ENCODE measurements around the gene MMRN1. TPM values are rescaled to one million over a fixed set of nuclear protein-coding genes. Genes with fewer than 3 reads are reported as not detected.
"Not testable (repeated sequence)": the region's sequence is repeated elsewhere in the genome, so short reads cannot be mapped to it uniquely, and the experiment has no call there.

The MMRN1 gene
- total and polyA plus RNA-seq, 2 experiments from 2014 or later, result not detected

DNA sequence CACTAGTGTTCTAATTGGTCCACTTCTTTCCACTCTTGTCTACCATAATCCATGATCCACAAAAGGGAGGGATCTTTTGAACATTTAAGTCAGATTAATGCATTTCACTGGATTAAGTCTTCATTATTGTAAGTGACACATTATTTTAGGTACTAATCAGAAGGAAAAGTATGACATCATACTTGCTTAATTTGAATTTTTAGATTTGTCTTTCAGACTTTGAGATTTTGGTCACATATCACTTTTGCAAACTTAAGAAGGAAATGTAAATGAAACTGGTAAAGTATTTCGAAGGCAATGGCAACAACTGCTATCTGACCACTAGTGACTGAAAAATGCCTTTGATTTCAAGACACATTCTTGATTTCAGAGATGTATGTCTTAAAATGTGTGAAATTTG lies 5.2 kb downstream of the MMRN1 start:
- Histone ChIP-seq H3K27ac (ENCODE audit: low read depth) (no peak overlapping the region), H3K4me1 (ENCODE audit: insufficient read depth) (no peaks in the 10 kb centered on the region), H2AFZ (no peak overlapping the region), H3K4me2 (no peak overlapping the region), H3K36me3 (ENCODE audit: insufficient read depth) (no peaks in the 10 kb centered on the region), H3F3A (replicated peaks; ENCODE audit: low read depth) (no peaks in the 10 kb centered on the region), H3K4me3 (no peak overlapping the region), H3K27me3 (ENCODE audit: insufficient read depth) (no peaks in the 10 kb centered on the region), H3K79me2 (replicated peaks; ENCODE audit: insufficient read depth) (no peaks in the 10 kb centered on the region), H3K9me2 (ENCODE audit: insufficient read depth) (no peaks in the 10 kb centered on the region), H4K20me1 (replicated peaks; ENCODE audit: insufficient read depth) (no peaks in the 10 kb centered on the region)
- Mint-ChIP-seq H3K27me3 (ENCODE audit: insufficient read depth, low read depth, poor library complexity) (no peaks in the 10 kb centered on the region), H3K4me1 (no peaks in the 10 kb centered on the region; the same call in 2 of the 3 replicates), H3K4me3 (no peak overlapping the region), H3K36me3 (ENCODE audit: low read depth) (no peaks in the 10 kb centered on the region), H3K9me3 (no peaks in the 10 kb centered on the region), H3K27ac (no peak overlapping the region)
- ATAC-seq, result no peak
- no peak for DNase-seq (ENCODE audit: low spot score)
- no peak for TF ChIP-seq CREB1 (CRISPR knock-in tag; IDR thresholded peaks at IDR 0.05; ENCODE audit: low read depth)
- no peak for TF ChIP-seq EZH2phosphoT487 (IDR thresholded peaks at IDR 0.05; ENCODE audit: unreplicated experiment)
- no peak for TF ChIP-seq NANOG (IDR thresholded peaks at IDR 0.05; ENCODE audit: borderline replicate concordance)

DNA sequence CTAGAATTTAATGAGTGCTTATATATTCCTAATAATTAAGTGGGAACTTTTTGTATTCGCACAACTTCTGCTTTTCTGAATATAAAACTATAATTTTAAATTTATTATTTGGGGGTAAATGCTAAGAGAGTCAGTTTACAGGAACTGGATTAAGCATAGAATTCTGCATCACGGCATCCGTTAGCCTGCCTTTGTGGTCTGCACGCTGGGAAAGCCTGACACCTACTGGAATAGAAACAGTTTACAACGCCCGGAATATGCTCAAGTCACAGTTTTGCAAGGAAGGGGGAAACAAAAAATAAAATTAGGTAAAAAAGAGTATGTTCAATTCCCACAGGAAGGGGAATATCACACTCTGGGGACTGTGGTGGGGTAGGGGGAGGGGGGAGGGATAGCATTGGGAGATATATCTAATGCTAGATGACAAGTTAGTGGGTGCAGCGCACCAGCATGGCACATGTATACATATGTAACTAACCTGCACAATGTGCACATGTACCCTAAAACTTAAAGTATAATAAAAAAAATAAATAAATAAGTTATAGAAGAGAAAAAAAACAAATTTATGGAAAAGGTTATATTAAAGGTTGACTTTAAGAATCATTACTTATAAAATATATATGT lies 7.3 kb downstream of the MMRN1 start:
- not testable (repeated sequence) for H3K27ac ChIP-seq (ENCODE audit: low read depth); H2AFZ ChIP-seq; H3K4me2 ChIP-seq; H3K4me1 Mint-ChIP-seq; H3K36me3 ChIP-seq (ENCODE audit: insufficient read depth); H3K4me3 Mint-ChIP-seq; H3K79me2 ChIP-seq (replicated peaks; ENCODE audit: insufficient read depth); H3K4me1 ChIP-seq (ENCODE audit: insufficient read depth); H3F3A ChIP-seq (replicated peaks; ENCODE audit: low read depth); H4K20me1 ChIP-seq (replicated peaks; ENCODE audit: insufficient read depth); H3K27ac Mint-ChIP-seq; H3K36me3 Mint-ChIP-seq (ENCODE audit: low read depth); H3K27me3 ChIP-seq (ENCODE audit: insufficient read depth); H3K9me3 Mint-ChIP-seq; H3K27me3 Mint-ChIP-seq (ENCODE audit: insufficient read depth, low read depth, poor library complexity); H3K4me3 ChIP-seq; H3K9me2 ChIP-seq (ENCODE audit: insufficient read depth)
- DNase-seq (ENCODE audit: low spot score) (peak; percentile 82), ATAC-seq (peak; percentile 81)
- TF ChIP-seq, protein P1, sequence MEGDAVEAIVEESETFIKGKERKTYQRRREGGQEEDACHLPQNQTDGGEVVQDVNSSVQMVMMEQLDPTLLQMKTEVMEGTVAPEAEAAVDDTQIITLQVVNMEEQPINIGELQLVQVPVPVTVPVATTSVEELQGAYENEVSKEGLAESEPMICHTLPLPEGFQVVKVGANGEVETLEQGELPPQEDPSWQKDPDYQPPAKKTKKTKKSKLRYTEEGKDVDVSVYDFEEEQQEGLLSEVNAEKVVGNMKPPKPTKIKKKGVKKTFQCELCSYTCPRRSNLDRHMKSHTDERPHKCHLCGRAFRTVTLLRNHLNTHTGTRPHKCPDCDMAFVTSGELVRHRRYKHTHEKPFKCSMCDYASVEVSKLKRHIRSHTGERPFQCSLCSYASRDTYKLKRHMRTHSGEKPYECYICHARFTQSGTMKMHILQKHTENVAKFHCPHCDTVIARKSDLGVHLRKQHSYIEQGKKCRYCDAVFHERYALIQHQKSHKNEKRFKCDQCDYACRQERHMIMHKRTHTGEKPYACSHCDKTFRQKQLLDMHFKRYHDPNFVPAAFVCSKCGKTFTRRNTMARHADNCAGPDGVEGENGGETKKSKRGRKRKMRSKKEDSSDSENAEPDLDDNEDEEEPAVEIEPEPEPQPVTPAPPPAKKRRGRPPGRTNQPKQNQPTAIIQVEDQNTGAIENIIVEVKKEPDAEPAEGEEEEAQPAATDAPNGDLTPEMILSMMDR (conservative IDR thresholded peaks at IDR 0.05; ENCODE audit: low read depth in 2 of 2), result peak; percentile 74 to 90

DNA sequence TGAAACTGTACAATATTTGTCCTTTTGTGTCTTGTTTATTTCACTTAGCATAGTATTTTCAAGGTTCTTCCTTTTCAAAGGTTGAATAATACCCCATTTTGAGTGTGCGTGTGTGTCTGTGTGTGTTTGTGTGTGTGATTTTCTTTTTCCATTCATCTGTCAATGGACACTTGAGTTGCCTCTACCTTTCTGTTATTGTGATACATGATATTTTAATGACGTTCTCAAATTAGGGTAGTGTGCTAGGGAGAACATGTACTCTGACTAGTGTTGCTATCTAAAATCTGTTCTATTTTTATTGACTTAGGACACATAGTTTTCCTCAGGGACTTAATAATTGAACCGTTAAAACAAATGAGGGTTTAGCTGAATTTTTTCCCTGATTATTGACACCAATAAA lies 9.9 kb downstream of the MMRN1 start:
- Mint-ChIP-seq H3K4me1 (peaks cover 11% of the 10 kb centered on the region), H3K27me3 (ENCODE audit: insufficient read depth, low read depth, poor library complexity) (no peaks in the 10 kb centered on the region), H3K9me3 (no peaks in the 10 kb centered on the region), H3K36me3 (ENCODE audit: low read depth) (no peaks in the 10 kb centered on the region), H3K4me3 (no peak overlapping the region), H3K27ac (no peak overlapping the region)
- no peaks in the 10 kb centered on the region for H4K20me1 ChIP-seq (replicated peaks; ENCODE audit: insufficient read depth)
- H3K79me2 ChIP-seq (replicated peaks; ENCODE audit: insufficient read depth), result no peaks in the 10 kb centered on the region
- no peak overlapping the region for H3K4me2 ChIP-seq
- no peaks in the 10 kb centered on the region for H3K27me3 ChIP-seq (ENCODE audit: insufficient read depth)
- H3F3A ChIP-seq (replicated peaks; ENCODE audit: low read depth), result no peaks in the 10 kb centered on the region
- H3K36me3 ChIP-seq (ENCODE audit: insufficient read depth), result no peaks in the 10 kb centered on the region
- DNase-seq (ENCODE audit: low spot score) (no peak), ATAC-seq (no peak)
- no peaks in the 10 kb centered on the region; the same call in 1 of the 2 replicates for H3K4me1 ChIP-seq (ENCODE audit: insufficient read depth)
- no peak overlapping the region for H3K27ac ChIP-seq (ENCODE audit: low read depth)
- no peaks in the 10 kb centered on the region for H3K9me2 ChIP-seq (ENCODE audit: insufficient read depth)
- no peak overlapping the region for H3K4me3 ChIP-seq
- TF ChIP-seq ZNF331 (CRISPR knock-in tag; IDR thresholded peaks at IDR 0.05; ENCODE audit: low read depth), result no peak
- no peak overlapping the region for H2AFZ ChIP-seq

Measured in GM23338 (cell line).